ENCODE data around the gene C1QTNF8. TPM values are rescaled to one million over a fixed set of nuclear protein-coding genes. Genes with fewer than 3 reads are reported as not detected.

The C1QTNF8 gene
- total RNA-seq, 1 donor from 2014 or later, result not detected

DNA sequence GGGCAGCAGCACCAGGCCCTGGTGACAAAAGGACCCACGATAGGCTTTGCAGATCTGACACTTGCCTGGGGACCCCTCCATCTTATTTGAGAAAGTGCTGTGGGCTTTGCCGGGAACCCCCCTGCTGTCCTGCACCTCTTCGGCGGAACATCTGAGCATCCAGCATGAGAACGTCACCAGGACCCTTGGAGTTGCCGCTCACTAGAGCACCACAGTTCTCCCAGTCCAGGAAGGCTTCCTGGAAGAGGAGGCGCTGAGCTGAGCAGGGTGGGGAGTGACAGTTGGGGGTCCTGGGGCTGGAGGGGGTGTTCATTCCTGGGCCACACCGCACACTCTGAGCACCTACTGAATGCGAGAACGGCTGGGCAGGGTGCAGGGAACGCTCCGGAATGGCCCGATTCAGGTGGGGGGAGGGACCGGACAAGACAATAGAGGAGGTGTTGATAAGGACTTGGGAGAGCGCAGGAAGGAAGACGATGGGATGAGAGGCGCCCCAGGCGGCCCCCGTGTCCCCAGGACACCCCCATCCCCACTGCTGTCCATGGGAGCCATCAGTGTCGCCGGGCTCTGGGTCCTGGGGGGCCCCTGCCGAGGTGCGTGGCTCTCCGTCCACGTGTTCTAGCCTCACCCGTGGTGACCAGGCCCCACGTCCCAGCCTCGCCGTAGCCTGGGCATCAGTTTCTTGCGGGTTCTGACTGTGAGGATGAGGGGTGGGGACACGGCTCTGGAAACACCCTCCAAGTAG is 32.1 kb upstream of the C1QTNF8 start:
- no peak for FAIRE-seq

DNA sequence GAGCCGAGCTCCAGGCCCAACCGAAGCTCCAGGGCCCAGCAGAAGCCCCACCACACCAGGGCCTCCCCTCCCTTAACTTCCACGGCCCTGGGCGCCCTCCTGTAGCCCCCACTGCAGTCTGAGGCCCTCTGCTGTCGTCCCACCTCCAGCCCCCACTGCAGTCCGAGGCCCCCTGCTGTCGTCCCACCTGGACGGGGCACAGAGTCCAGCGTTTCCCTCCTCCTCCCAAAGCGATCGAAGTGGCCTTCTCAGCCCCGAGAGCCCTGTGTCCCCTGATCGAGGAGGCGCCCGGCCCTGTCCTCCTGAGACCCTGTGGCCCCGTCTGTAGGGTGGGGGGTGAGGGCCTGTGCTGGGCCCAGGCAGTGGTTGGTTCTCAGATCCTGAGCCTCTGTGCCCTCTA is 31.1 kb upstream of the C1QTNF8 start:
- FAIRE-seq, result no peak

More for the DNA sequence above, 32.1 kb upstream of the C1QTNF8 start:
- DNase-seq (ENCODE audit: low spot score in 2 of 2), result no peak

GRCh38 chr16:1126586-1126985 is 30.5 kb upstream of the C1QTNF8 start:
- no peak for FAIRE-seq
- DNase-seq (ENCODE audit: low spot score in 2 of 2), result no peak

More for the DNA sequence above, 31.1 kb upstream of the C1QTNF8 start:
- no peak for DNase-seq (ENCODE audit: low spot score in 2 of 2)

- no peak for DNase-seq (ENCODE audit: low spot score in 2 of 2)
- no peak for FAIRE-seq
Observed at GRCh38 chr16:1126044-1126443, 30.0 kb upstream of the C1QTNF8 start.

DNA sequence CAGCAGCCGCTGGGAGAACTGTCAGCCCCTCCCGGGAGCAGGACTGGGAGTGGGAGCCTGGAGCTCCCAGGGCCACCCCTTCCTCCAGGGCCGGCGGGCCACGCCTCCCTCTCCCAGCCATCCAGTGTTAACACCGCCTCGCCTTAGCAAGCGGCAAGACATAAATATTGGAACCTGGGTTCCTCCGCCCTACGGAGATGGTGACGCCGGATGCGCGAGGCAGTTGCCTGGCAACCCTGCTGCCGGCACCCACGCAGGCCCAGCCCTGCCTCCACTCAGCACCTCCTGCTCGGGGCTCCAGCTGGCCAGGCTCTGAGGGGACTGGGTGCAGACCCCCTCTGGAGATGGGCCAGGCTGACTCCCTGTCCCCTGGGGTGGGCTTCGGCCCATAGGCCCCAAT is 29.4 kb upstream of the C1QTNF8 start:
- FAIRE-seq (no peak), DNase-seq (ENCODE audit: low spot score in 2 of 2) (peak in 1 of 2 donors; percentile 80)

GRCh38 chr16:1124795-1125194 is 28.8 kb upstream of the C1QTNF8 start:
- DNase-seq (ENCODE audit: low spot score in 2 of 2), result no peak
- FAIRE-seq, result no peak

DNA sequence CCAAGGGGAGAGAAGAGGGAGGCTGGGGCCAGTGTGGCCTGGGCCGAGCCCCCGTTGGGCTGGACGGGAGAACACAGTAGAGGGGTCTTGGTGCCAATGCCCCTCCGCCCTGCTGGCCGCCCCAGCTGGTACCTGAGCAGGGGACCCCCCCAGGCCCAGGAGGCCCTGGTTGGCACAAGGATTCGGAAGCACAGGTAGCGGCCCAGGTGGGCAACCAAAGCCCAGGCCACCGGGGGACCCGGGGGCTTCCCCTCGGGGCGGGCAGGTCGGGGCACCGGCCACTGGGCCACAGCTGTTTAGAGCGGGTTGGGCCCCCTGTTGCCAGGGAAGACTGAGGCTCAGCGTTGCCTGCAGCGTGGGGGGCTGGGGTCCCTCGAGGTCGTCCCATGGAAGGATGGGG is 28.2 kb upstream of the C1QTNF8 start:
- no peak for DNase-seq (ENCODE audit: low spot score in 2 of 2)
- FAIRE-seq, result no peak

DNA sequence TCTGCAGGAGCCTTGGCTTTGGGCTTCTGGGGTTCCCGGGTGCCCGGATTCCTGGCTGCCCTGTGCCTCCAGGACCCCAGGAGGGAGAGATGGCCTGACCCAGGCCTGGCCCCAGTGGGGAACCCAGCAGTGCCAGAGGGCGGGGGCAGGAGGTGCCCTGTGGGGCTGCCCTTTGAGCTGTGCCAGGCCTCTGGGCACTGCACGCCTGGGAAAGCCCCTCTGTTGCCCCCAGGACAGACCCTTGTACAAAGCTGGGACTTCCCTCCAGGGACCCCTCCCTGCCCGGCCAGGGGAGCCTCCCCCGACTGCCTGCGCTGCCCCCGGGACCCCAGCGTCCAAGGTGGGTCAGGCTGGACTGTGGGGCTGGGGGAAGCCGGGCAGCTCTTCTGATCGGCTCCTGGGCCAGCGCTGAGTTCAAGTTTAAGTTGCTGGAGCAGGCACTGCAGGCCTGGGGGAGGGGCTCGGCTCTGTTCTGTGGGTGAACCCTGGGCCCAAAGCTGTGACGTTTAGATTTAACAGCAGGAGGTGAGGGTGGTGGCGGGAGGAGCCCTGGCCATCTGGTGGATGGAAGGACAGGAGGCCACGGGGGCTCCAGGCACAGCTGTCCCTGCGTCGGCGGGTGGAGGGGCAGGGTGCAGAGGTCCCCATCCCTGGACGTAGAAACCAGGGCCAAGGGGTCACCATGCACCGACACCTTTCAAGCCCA is 27.6 kb upstream of the C1QTNF8 start:
- DNase-seq (ENCODE audit: low spot score in 2 of 2), result no peak
- FAIRE-seq, result no peak

GRCh38 chr16:1122398-1122765 is 26.3 kb upstream of the C1QTNF8 start:
- no peak for DNase-seq (ENCODE audit: low spot score in 2 of 2)
- FAIRE-seq, result no peak

- FAIRE-seq (no peak), DNase-seq (ENCODE audit: low spot score in 2 of 2) (no peak)
Observed at GRCh38 chr16:1121601-1122397, 25.8 kb upstream of the C1QTNF8 start.

DNA sequence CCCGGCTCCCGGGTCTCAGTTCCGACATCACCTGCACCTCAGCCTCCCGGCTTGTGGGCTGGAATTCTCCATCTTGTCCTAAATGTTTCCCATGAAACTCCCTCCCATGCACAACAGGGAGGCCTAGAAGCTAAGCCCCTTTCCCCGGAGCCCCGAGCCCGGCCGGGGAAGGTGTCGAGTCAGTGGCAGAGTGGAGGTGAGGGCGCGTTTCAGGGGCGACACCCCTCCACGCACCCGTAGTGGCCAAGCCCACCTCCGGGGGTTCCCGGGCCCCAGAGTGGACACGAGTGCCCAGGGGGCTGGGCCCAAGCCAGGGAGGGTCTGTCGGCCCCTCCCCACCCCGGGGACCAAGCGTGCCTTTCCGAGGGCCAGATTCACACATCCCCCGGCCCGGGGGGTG is 25.0 kb upstream of the C1QTNF8 start:
- DNase-seq (ENCODE audit: low spot score in 2 of 2), result no peak
- FAIRE-seq, result no peak

- no peak for DNase-seq (ENCODE audit: low spot score in 2 of 2)
- no peak for FAIRE-seq
Observed at GRCh38 chr16:1120577-1120941, 24.5 kb upstream of the C1QTNF8 start.

DNA sequence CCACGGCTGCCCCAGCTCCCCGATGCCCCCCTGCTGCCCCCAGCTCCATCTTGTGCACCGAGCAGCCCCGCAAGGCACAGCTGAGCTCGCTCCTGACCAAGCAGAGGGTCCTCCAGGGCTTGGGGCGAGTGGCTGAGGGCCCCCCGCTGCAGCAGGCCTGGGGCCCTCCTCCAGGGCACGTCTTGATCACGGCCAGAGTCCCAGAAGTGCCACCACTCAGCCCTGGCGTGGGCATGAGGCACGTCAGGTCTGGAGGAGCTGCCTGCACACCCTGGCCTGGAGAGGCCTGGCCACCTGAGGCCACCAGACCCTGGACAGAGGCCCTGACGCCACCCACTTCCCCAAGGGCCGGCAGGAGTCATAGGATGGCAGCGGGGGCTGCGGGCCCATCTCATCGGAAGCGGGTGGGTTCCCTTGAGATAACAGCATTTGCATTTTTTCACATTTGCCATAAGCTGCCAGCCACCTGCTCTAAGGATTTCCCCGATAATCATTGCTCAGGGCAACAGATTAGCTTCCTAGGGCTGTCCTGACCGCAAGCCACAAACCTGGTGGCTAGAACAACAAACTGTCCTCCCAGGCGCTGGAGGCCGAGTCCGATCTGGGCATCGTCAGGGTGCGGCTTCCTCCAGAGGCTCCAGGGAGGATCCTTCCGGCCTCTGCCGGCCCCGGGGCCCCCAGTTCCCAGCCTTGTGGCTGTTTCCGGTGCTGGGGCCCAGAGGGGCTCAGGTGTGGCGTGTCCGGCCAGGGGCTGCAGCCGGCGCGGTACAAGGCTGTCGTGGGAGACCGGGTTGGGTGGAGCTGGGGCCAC is 23.9 kb upstream of the C1QTNF8 start:
- FAIRE-seq (no peak), DNase-seq (ENCODE audit: low spot score in 2 of 2) (no peak)

GRCh38 chr16:1119129-1119528 is 23.1 kb upstream of the C1QTNF8 start:
- DNase-seq (ENCODE audit: low spot score in 2 of 2) (no peak), FAIRE-seq (no peak)

GRCh38 chr16:1117926-1118325 is 21.9 kb upstream of the C1QTNF8 start:
- FAIRE-seq (no peak), DNase-seq (ENCODE audit: low spot score in 2 of 2) (no peak)

- DNase-seq (ENCODE audit: low spot score in 2 of 2), result no peak
- FAIRE-seq, result no peak
Observed at GRCh38 chr16:1117176-1117900, 21.3 kb upstream of the C1QTNF8 start.

- FAIRE-seq, result no peak
- DNase-seq (ENCODE audit: low spot score in 2 of 2), result no peak
Observed at GRCh38 chr16:1116693-1117077, 20.6 kb upstream of the C1QTNF8 start.

DNA sequence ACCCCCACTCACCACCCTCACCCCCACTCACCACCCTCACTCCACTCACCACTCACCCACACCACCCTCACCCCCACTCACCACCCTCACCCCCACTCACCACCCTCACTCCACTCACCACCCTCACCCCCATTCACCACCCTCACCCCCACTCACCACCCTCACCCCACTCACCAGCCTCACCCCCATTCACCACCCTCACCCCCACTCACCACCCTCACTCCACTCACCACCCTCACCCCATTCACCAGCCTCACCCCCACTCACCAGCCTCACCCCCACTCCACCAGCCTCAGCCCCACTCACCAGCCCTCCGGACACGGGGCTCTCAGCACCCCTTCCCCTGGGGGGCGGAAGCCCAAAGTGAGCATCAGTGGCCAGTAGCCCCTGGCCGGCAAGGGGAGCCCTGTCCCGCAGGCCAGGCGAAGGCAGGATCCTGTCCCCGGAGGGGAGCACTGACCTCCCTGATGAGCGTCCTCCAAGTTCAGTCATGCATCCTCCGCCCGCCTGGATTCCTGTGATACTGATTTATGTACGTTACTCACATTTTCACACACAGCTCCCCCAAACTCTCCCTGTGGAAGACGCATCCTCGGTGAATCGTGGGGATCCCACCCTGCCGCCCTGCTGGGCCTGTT is 18.0 kb upstream of the C1QTNF8 start:
- no peak for FAIRE-seq
- DNase-seq (ENCODE audit: low spot score in 2 of 2), result no peak

DNA sequence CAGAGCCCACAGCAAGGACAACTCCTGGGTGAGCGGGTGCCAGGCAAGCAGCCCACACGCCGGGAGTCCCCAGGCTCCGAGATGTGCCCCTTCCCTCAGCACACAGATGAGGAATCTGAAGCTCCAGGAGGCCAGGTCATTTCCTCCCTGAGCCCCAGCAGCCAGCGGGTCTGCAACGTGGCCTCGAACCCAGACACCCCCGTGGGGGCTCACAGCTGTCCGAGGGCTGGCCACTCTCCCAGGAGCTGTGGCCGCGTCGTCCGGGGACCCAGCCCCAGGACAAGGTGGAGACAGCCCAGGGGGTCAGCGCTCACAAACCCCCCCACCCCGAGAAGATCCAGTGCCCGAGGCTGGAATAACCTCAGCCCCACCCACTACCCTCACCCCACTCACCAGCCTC is 17.4 kb upstream of the C1QTNF8 start:
- FAIRE-seq, result no peak
- DNase-seq (ENCODE audit: low spot score in 2 of 2), result no peak

All from frontal cortex (tissue), 4 donors.